DLD1 (cell line): ENCODE data around the gene KRTAP9-6.
"Not testable (repeated sequence)": the region's sequence is repeated elsewhere in the genome, so short reads cannot be mapped to it uniquely, and the experiment has no call there.

Source experiments
- in situ Hi-C: cut with HindIII; loops from 2 replicates; pipeline ENCODE4 v1.10.0; 2017; ENCODE audit warnings: low sequenced_read_pairs

The KRTAP9-6 gene

DNA sequence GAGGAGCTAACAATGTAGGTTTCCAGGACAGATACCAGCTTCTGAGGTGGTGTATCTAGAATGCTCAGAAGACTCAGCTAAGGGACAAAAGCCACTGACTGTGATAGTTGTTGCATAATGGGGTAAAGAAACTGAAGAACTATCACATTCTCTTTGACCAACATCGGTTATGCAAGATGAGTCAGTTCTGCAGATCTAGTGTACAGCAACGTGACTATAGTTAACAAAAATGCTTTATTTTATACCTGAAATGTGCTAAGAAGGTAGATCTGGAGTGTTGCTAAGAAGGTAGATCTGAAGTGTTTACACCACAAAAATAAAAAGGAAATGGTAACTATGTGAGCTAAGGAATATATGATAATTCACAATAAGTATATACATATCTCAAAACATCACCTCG lies 2.5 kb downstream of the KRTAP9-6 start:
- in situ Hi-C loops, result no loop called here

GRCh38 chr17:41271323-41271722 lies 6.1 kb downstream of the KRTAP9-6 start:
- in situ Hi-C loops, result not testable (repeated sequence)

DNA sequence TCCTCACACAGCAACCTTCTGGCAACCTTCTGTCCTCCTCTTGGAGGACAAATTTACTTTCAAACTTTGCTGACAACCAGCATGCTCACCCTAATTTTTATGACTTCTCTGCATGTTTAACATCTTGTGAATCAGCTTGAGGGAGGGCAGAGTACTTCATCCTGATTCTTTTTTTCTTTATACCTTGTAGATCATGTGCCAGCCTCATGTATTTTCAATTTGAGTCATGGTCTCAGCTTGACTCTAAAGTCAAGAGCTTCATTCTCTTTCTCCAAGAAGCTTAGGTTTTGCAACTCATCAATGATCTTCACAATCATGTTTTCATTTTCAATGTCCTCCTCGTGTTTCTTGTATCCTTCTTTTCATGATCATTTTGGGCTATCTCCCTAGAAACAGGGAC lies 6.7 kb downstream of the KRTAP9-6 start:
- in situ Hi-C loops, result no loop called here

- in situ Hi-C loops, result not testable (repeated sequence)
Measured at GRCh38 chr17:41275648-41276190, 10.5 kb downstream of the KRTAP9-6 start, which contains the start of gene KRTAP9-7. TSS of gene KRTAP9-7 (plus strand) at chr17:41275698. CDS start at chr17:41275698, 0 bp downstream.

- in situ Hi-C loops, result no loop called here
Measured at GRCh38 chr17:41278176-41278955, 13.2 kb downstream of the KRTAP9-6 start.

- in situ Hi-C loops, result no loop called here
Measured at GRCh38 chr17:41284043-41284442, 18.9 kb downstream of the KRTAP9-6 start.

DNA sequence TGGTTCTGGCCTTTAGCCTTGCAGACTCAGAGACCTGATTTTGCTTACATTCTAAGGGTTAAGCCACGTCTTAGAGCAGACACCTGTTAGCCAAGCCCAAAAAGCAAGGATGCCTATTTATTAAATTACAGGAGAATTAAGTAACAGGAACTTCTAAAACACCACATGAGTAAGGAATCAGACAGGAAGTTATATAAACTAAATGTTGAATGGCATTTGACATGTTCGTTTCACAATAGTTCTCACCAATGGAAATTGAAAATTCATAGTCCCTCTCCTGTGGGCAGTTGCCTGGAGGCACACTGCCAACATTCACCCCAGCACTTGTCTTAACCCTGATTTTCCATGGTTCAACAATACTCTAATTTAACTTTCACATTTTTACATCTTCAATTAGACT lies 19.4 kb downstream of the KRTAP9-6 start:
- in situ Hi-C loops, result no loop called here

DNA sequence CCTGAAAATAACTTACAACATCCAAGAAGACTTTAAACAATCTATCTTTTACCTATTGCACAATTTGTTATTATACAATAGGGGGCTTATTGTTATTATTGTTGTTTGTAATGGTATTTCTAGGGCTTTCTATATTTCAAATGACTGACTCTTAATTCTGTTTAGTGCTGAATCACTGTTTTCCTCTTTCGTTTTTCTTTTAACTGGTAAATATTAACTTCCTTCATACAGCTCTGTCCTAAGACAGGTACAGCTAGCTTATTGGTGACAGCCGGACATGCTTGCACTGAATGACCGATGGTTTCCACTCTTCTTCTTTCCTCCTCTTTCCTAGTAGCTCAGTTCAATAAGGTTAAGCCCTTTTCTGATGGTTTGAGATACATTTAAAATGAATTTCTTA lies 21.9 kb downstream of the KRTAP9-6 start:
- in situ Hi-C loops, result no loop called here

DNA sequence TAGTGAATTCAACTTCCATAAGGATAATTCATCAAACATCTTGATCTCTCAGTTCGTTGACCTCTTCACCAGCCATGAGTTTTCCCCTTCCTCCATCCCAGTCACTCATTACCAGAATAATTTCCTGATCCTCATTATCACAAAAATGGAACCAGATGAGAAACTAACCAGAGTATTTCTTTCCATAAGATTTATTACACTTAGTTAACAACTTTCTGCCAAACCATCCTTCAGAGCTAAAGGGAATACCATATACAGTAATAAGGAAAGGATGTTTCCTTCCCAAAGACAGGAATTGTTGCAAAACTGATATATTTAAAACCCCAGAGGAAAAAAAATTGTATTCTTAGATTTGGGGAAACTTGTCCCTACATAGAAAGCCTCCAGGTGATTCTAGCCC lies 28.8 kb downstream of the KRTAP9-6 start:
- in situ Hi-C loops, result no loop called here

- in situ Hi-C loops, result no loop called here
Measured at GRCh38 chr17:41296846-41297245, 31.7 kb downstream of the KRTAP9-6 start.

GRCh38 chr17:41298458-41299135 lies 33.4 kb downstream of the KRTAP9-6 start:
- in situ Hi-C loops, result no loop called here

GRCh38 chr17:41301204-41301790 lies 36.1 kb downstream of the KRTAP9-6 start:
- in situ Hi-C loops, result no loop called here

- in situ Hi-C loops, result no loop called here
Measured at GRCh38 chr17:41301916-41302901, 37.0 kb downstream of the KRTAP9-6 start, which contains the start of gene KRTAP29-1. TSS of gene KRTAP29-1 (minus strand) at chr17:41302851. CDS start at chr17:41302851, 0 bp downstream.

DNA sequence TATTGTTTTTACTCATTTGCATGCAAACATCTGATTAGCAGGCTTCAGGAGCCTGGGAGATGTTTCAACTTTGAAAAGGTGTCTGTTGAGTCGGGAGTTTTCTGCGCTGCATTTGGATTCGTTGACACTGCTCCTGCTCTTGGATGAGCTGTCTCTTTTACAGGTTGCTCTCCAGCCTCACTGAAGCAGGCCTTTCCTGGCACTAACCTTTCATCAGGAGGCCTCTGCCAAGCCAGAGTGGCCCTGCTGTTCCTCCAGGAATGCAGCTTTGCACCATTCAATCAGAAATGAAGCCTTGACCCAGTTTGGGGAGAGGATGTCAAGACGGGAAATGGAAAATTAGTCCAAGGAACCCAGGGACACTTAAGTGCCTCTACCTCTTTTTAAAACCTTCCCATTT lies 37.8 kb downstream of the KRTAP9-6 start:
- in situ Hi-C loops, result no loop called here

- in situ Hi-C loops, result no loop called here
Measured at GRCh38 chr17:41304091-41304490, 38.9 kb downstream of the KRTAP9-6 start.

DNA sequence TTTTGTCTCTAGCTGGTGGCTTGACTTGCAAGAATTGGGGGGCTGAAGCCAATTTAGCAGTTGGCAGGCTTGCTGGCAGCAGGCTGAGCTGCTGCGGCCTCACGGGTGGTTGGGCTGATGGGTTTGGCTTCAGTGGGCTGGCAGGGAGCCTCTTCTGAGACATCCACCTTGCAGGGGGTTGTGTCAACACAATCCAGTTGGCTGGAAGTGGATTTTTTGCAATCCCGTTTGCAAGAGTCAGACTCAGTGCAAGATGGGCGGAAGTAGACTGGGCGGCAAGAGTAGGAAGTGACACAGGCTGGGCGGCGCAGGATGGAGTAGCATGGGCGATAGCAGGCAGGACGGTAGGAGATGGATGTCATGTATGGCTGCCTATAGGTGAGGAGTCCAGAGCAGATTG lies 42.5 kb downstream of the KRTAP9-6 start:
- in situ Hi-C loops, result no loop called here

DNA sequence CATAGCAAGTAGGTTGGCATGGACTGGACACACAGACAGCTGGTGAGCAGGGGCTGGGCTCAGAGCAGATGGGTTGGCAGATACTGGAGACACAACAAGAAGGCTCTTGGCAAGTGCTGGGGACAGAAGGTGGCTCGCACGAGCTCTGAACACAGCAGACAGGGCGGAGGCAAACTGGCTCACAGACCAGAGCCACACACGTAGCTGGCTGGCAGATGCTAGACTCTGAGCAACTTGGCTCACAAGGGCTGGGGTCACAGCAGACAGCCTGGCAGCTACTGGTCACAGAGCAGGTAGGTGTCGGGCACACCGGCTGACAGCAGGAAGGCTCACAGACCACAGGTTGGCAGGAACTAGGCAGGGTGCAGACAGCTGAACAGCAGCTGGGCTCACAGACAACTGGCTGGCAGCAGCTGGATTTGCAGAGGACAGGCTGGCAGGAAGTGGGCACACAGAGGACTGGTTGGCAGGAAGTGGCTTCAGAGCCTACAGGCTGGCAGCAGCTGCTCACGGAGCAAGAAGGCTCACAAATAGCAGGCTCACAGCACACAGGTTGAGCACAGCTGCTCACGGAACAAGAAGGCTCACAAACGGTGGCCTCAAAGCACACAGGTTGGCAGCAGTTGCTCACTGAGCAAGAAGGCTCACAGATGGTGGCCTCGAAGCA lies 43.2 kb downstream of the KRTAP9-6 start:
- in situ Hi-C loops, result no loop called here

DNA sequence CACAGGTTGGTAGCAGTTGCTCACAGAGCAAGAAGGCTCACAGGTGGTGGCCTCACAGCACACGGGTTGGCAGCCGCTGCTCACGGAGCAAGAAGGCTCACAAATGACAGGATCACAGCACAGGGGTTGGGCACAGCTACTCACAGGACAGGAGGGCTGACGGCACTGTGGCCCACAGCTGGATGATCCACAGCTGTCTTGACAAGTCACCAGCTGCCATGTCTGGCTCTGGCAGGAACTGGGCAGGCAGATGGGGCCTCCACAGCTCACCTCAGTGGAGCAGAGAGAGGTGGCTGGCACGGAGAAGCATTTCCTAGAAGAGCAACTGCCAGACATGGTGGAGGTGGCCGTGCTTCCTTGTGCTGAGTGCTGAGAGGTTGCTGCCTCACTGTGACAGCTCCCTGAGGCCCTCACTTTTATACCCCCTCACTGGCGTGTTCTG lies 43.8 kb downstream of the KRTAP9-6 start, which contains the start of gene KRTAP16-1:
KRTAP16-1 (minus strand) TSS at position 392 of the 442 bp plus-strand sequence; CDS start at position 336, 56 bp downstream.
- in situ Hi-C loops, result no loop called here

DNA sequence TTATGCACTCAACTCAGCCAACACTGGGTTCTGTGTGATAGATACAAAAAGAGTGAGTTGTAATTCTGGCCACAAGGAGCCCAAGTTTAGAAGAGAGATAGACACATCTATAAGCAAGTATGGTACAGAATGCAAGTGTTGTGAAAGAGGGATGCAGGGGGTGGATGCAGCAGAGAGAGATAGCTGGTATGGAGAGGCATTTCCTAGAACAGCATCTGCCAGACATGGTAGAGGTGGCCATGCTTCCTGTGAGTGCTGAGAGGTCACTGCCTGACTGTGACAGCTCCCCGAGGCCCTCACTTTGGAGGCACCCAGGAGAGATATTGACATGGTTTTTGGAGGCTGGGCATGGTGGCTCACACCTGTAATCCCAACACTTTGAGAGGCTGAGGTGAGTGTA lies 45.9 kb downstream of the KRTAP9-6 start:
- in situ Hi-C loops, result no loop called here
